MM.1S (cell line): ENCODE results near the gene ESX1.

ENCODE experiments used
- DNase-seq: peaks from one replicate; pipeline ENCODE4 v3.0.0-alpha.2; 2015
- H2AFZ ChIP-seq: fragments of 300-600 bp; sonication (generic); 2 replicates; pipeline ENCODE4 v1.6.0; 2016; ENCODE audit warnings: antibody characterized with exemption, low read length
- H3F3A ChIP-seq: fragments of 300-600 bp; sonication (generic); 2 replicates; pipeline ENCODE4 v1.6.1; 2016; ENCODE audit warnings: mild to moderate bottlenecking, antibody characterized with exemption, low read length, moderate library complexity, mixed read lengths; ENCODE audit not compliant: insufficient read depth
- H3K27ac ChIP-seq: fragments of 300-600 bp; sonication (generic); 2 replicates; pipeline ENCODE4 v1.5.1; 2016; ENCODE audit warnings: mild to moderate bottlenecking, low read length
- H3K27me3 ChIP-seq: fragments of 300-600 bp; sonication (generic); replicated peaks from 2 replicates; pipeline ENCODE4 v1.6.0; 2016; ENCODE audit warnings: low read length; ENCODE audit not compliant: insufficient read depth
- H3K36me3 ChIP-seq: fragments of 300-600 bp; sonication (generic); replicated peaks from 2 replicates; pipeline ENCODE4 v1.6.1; 2016; ENCODE audit warnings: mild to moderate bottlenecking, low read length, mixed read lengths; ENCODE audit not compliant: insufficient read depth
- H3K4me1 ChIP-seq: fragments of 300-600 bp; sonication (generic); 2 replicates; pipeline ENCODE4 v1.6.1; 2016; ENCODE audit warnings: low read length, mixed read lengths
- H3K4me2 ChIP-seq: fragments of 300-600 bp; sonication (generic); 2 replicates; pipeline ENCODE4 v1.6.0; 2016; ENCODE audit warnings: low read depth, low read length
- H3K4me3 ChIP-seq: fragments of 300-600 bp; sonication (generic); 2 replicates; pipeline ENCODE4 v1.5.1; 2016; ENCODE audit warnings: low read length, mixed read lengths
- H3K79me2 ChIP-seq: fragments of 300-600 bp; sonication (generic); 2 replicates; pipeline ENCODE4 v1.6.1; 2016; ENCODE audit warnings: mixed run types, low read length, mixed read lengths
- H3K9ac ChIP-seq: fragments of 300-600 bp; sonication (generic); 2 replicates; pipeline ENCODE4 v1.6.1; 2016; ENCODE audit warnings: low read length, mixed read lengths
- H3K9me2 ChIP-seq: fragments of 300-600 bp; sonication (generic); replicated peaks from 2 replicates; pipeline ENCODE4 v1.6.1; 2016; ENCODE audit warnings: mild to moderate bottlenecking, low read length, mixed read lengths; ENCODE audit not compliant: insufficient read depth
- H3K9me3 ChIP-seq: fragments of 300-600 bp; sonication (generic); replicated peaks from 2 replicates; pipeline ENCODE4 v1.6.1; 2016; ENCODE audit warnings: mild to moderate bottlenecking, low read length, mixed read lengths; ENCODE audit not compliant: insufficient read depth
- H4K20me1 ChIP-seq: fragments of 300-600 bp; sonication (generic); 2 replicates; pipeline ENCODE4 v1.6.1; 2016; ENCODE audit warnings: mild to moderate bottlenecking, low read length, moderate library complexity, mixed read lengths; ENCODE audit not compliant: insufficient read depth
- CTCF ChIP-seq: fragments of 300-600 bp; sonication (generic); IDR thresholded peaks from 2 replicates; pipeline ENCODE4 v1.5.1; 2016; ENCODE audit warnings: antibody characterized with exemption, low read length, mixed read lengths
- EZH2 ChIP-seq: fragments of 300-600 bp; sonication (generic); optimal IDR thresholded peaks from 2 replicates; pipeline ENCODE3; 2017; ENCODE audit warnings: low read depth, mild to moderate bottlenecking, antibody characterized with exemption, low read length, mixed read lengths
- EZH2phosphoT487 ChIP-seq: fragments of 300-600 bp; sonication (generic); IDR thresholded peaks from 2 replicates; pipeline ENCODE4 v1.6.1; 2018; ENCODE audit warnings: antibody characterized with exemption, low read length

The ESX1 gene

GRCh38 chrX:104254442-104255115 lies at the start of gene ESX1:
ESX1 (minus strand) TSS chrX:104254933; CDS start chrX:104254849, 84 bp downstream.
- H2AFZ ChIP-seq, result 0 out of 2 replicates have a peak within 1 kb of the TSS, but pooled peaks have one; percentile 45
- no peak for DNase-seq
- no peaks in the 10 kb centered on the region for H3K9me2 ChIP-seq
- no peak within 1 kb of the TSS for H3K27ac ChIP-seq
- H3K79me2 ChIP-seq, result no peaks in the 10 kb centered on the region
- no peaks in the 10 kb centered on the region for H3K27me3 ChIP-seq
- no peak for TF ChIP-seq EZH2phosphoT487
- TF ChIP-seq CTCF, result no peak
- no peak for TF ChIP-seq EZH2
- peak within 1 kb of the TSS; percentile 44 for H3K4me3 ChIP-seq
- no peaks in the 10 kb centered on the region for H3K4me1 ChIP-seq
- no peak within 1 kb of the TSS for H3K9ac ChIP-seq
- H3K36me3 ChIP-seq, result no peaks in the 10 kb centered on the region
- no peaks in the 10 kb centered on the region for H3K9me3 ChIP-seq
- peak within 1 kb of the TSS; percentile 52; the same call in 1 of the 2 replicates for H3K4me2 ChIP-seq
- H4K20me1 ChIP-seq, result no peaks in the 10 kb centered on the region
- H3F3A ChIP-seq, result no peaks in the 10 kb centered on the region

GRCh38 chrX:104295636-104296035 lies 40.9 kb upstream of the ESX1 start:
- no peaks in the 10 kb centered on the region for H3K9me3 ChIP-seq
- H3K4me1 ChIP-seq, result no peaks in the 10 kb centered on the region
- no peaks in the 10 kb centered on the region for H4K20me1 ChIP-seq
- no peak overlapping the region for H3K9ac ChIP-seq
- no peaks in the 10 kb centered on the region for H3K79me2 ChIP-seq
- no peak for DNase-seq
- H3K9me2 ChIP-seq, result no peaks in the 10 kb centered on the region
- no peak overlapping the region for H2AFZ ChIP-seq
- H3K36me3 ChIP-seq, result no peaks in the 10 kb centered on the region
- TF ChIP-seq EZH2 (no peak), EZH2phosphoT487 (no peak), CTCF (no peak)
- no peak overlapping the region for H3K4me3 ChIP-seq
- no peak overlapping the region for H3K27ac ChIP-seq
- no peaks in the 10 kb centered on the region for H3K27me3 ChIP-seq
- no peak overlapping the region for H3K4me2 ChIP-seq
- no peaks in the 10 kb centered on the region for H3F3A ChIP-seq

DNA sequence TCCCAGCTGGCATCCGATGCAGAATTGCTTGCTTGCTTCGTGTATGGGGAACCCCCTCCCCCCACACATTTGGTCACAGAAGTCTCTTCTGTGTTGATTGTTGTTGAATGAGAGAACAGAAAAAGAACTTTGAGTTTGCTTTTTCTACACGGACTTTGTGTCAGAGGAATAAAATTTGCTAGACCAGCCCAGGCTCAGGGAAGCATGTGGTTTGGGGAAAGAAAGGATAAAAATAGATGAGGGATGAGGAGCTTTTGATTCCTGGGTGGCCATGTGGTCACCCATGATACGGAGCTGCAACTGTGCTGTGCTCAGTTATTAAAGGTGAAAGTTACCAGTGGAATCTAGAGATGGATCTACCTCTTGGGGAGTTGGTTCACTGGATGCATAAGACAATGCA lies 34.2 kb upstream of the ESX1 start:
- Histone ChIP-seq H3K36me3 (no peaks in the 10 kb centered on the region), H3K9me3 (no peaks in the 10 kb centered on the region), H3K79me2 (no peaks in the 10 kb centered on the region), H3K9me2 (no peaks in the 10 kb centered on the region), H3K27ac (no peak overlapping the region), H3K4me3 (no peak overlapping the region), H3K27me3 (no peaks in the 10 kb centered on the region), H3F3A (no peaks in the 10 kb centered on the region), H3K9ac (no peak overlapping the region), H4K20me1 (no peaks in the 10 kb centered on the region), H3K4me2 (no peak overlapping the region), H3K4me1 (no peaks in the 10 kb centered on the region), H2AFZ (no peak overlapping the region)
- DNase-seq, result no peak
- TF ChIP-seq CTCF (no peak), EZH2phosphoT487 (no peak), EZH2 (no peak)
